Suprapubic skin (tissue), 3 donors: ENCODE measurements around the gene NME2.

Experiments
- POLR2AphosphoS5 ChIP-seq, 3 donors: sonication (generic); formaldehyde crosslinking; IDR thresholded peaks; one replicate each; pipeline ENCODE4 v1.6.1; 2017; ENCODE audit warnings: antibody characterized with exemption in 3 of 3
- TF ChIP-seq, protein P1 (sequence below), 2 donors: fragments of 200-600 bp in 1 of 2; fragments of 450-650 bp in 1 of 2; sonication (generic) in 1 of 2; IDR thresholded peaks; one replicate each; pipeline ENCODE4 v1.5.1; 2016 to 2019; ENCODE audit warnings: antibody characterized with exemption in 2 of 2, mild to moderate bottlenecking in 1 of 2, moderate library complexity in 1 of 2

DNA sequence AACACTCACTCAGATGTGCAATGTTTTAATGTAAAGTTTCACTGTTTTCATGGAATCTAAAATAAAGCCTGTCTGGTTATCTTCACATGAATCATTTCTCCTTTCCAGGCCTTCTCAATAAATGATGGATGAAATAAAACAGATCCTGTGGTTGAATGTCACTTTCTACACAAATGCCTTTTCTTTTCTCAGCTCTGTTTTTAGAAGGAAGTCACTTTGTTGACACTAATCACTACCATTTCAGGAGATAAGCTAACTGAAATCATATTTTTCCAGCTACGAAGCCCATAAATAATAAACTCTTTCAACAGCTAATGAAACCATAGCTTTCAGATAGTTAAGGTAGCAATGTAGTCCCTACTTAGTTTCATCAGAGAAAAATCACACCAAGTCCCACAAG lies 17.9 kb downstream of the NME2 start:
- TF ChIP-seq, protein P1, sequence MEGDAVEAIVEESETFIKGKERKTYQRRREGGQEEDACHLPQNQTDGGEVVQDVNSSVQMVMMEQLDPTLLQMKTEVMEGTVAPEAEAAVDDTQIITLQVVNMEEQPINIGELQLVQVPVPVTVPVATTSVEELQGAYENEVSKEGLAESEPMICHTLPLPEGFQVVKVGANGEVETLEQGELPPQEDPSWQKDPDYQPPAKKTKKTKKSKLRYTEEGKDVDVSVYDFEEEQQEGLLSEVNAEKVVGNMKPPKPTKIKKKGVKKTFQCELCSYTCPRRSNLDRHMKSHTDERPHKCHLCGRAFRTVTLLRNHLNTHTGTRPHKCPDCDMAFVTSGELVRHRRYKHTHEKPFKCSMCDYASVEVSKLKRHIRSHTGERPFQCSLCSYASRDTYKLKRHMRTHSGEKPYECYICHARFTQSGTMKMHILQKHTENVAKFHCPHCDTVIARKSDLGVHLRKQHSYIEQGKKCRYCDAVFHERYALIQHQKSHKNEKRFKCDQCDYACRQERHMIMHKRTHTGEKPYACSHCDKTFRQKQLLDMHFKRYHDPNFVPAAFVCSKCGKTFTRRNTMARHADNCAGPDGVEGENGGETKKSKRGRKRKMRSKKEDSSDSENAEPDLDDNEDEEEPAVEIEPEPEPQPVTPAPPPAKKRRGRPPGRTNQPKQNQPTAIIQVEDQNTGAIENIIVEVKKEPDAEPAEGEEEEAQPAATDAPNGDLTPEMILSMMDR (IDR thresholded peaks at IDR 0.05), result no peak
- no peak for TF ChIP-seq POLR2AphosphoS5 (IDR thresholded peaks at IDR 0.05)
